GM10266 (cell line): ENCODE results near the gene RPS6KL1.

Experiments
- DNase-seq: peaks from one replicate; pipeline ENCODE4 v3.0.0; 2012; ENCODE audit errors: extremely low spot score
- TF ChIP-seq, protein P1 (sequence below): IDR thresholded peaks from 2 replicates; pipeline ENCODE4 v1.5.1; 2012; ENCODE audit warnings: mild to moderate bottlenecking, low read depth; ENCODE audit not compliant: control insufficient read depth, insufficient read depth; ENCODE audit errors: missing control alignments

The RPS6KL1 gene

DNA sequence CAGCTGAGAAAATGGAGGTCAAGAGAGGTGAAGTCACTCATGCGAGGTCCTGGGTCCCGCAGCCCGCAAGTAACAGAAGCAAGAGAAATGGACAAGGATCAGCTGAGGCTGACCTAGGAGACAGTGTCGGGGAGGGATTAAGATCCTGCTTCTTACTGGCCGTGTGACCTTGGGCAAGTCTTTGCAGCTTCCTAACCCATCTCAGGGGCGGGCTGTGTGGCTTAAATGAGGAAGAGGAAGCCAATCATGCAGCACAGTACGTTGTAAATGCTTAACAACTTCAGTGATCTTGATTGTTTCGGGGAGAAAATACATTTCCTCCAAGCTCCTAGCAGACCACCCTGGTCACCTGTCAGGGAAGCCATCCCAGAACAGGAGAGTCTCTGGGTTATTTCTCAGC, 39.4 kb upstream of the RPS6KL1 start:
- TF ChIP-seq, protein P1, sequence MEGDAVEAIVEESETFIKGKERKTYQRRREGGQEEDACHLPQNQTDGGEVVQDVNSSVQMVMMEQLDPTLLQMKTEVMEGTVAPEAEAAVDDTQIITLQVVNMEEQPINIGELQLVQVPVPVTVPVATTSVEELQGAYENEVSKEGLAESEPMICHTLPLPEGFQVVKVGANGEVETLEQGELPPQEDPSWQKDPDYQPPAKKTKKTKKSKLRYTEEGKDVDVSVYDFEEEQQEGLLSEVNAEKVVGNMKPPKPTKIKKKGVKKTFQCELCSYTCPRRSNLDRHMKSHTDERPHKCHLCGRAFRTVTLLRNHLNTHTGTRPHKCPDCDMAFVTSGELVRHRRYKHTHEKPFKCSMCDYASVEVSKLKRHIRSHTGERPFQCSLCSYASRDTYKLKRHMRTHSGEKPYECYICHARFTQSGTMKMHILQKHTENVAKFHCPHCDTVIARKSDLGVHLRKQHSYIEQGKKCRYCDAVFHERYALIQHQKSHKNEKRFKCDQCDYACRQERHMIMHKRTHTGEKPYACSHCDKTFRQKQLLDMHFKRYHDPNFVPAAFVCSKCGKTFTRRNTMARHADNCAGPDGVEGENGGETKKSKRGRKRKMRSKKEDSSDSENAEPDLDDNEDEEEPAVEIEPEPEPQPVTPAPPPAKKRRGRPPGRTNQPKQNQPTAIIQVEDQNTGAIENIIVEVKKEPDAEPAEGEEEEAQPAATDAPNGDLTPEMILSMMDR = no peak
- no peak for DNase-seq

- DNase-seq = no peak
- TF ChIP-seq, protein P1 = no peak
These were observed 39.0 kb upstream of the RPS6KL1 start for GRCh38 chr14:74962046-74962445.

DNA sequence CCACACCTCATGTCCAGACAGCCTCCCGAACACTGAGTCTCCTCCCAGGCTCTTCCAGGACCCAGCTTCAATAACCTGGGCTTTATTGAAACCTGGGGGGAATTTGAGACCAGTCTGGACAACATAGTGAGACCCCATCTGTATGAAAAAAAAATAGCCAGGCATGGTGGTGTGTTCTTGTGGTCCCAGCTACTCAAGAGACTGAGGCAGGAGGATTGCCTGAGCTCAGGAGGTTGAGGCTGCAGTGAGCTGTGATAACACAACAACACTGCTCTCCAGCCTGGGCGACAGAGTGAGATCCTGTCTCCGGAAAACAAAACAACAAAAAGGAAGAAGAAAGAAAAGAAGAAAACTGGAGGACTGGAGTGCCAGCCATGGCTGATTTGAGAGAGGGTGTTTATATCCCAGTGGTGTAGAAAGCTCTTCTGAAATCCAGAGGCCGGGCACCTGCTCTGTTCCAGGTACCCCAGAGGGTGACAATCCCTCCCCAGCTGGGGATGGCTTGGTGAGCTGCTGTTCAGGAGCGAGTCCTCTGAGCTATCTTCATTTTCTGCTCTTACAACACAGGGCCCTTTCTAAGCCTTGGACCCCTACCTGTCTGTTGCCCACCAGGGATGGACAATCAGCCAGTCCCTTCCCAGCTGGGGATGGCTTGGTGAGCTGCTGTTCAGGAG, 38.3 kb upstream of the RPS6KL1 start:
- no peak for DNase-seq
- TF ChIP-seq, protein P1 = no peak

DNA sequence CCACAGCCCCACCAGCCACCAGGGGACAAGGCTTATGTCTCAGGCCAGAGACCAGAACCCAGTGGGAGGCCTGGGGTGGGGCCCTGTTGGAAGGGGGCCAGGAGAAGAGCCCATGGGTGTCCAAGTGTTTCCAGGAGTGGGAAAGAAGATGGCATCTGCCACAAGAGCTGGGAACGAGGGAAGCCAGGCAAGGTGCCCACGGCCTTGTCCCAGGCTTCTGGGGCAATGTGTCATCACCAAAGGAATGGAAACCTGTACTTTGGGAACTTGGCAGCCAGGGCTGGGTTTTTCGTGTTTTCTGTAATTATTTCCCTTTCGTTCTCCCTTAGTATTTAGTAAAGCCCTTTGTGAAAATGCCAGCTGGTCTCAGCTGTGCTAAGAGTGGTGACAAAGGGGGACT, 37.7 kb upstream of the RPS6KL1 start:
- TF ChIP-seq, protein P1 = no peak

GRCh38 chr14:74959596-74960180, 36.6 kb upstream of the RPS6KL1 start:
- DNase-seq = no peak
- TF ChIP-seq, protein P1 = no peak

More for the DNA sequence above, 37.7 kb upstream of the RPS6KL1 start:
- DNase-seq = no peak

GRCh38 chr14:74956280-74957072, 33.4 kb upstream of the RPS6KL1 start:
- DNase-seq = no peak
- TF ChIP-seq, protein P1 = no peak

DNA sequence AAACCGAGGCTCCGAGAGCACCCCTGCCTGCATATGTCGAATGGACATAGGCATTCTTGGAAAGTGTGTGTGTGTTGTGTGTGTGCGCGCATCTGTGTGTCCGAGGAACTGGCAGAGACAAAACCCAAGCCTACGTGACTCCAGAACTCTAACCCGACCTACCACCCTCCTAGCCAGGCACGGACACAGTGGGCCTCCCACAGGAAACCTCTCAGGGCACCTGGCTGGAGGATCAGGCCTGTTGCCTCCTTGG, 32.9 kb upstream of the RPS6KL1 start:
- DNase-seq = no peak
- TF ChIP-seq, protein P1 = no peak
